Measurements from ENCODE around the gene CASZ1. TPM values are rescaled to one million over a fixed set of nuclear protein-coding genes. Genes with fewer than 3 reads are reported as not detected.

The CASZ1 gene
- total RNA-seq, 1 experiment from 2014 or later: 15.2 TPM

DNA sequence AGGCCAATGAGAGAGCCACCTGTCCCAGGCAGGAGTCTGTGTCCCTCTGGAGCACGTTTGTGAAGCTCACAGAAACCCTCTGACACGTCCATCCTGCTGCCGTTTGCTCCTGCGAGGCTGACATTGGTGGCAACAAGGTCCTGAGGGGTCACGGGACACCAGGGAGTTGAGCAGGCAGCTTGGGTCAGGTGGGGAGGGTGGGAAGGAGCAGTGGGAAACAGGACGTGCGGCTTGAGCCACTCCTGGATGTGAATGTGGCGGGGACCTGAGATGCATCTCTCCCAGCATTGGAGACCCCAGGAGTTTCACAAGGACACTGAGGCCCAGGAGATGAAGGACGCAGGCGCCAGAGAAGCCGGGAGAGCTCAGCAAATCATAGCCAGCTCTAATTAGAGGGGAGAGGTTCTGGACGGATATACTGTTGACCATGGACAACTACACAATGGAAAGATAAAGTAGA lies 172.7 kb downstream of the CASZ1 start:
- intact Hi-C loops (cut with micrococcal nuclease; ENCODE audit: unreplicated experiment): no loop called here
- no TSS peak for BruUV-seq (replicated peaks)
- no peaks in the 10 kb centered on the region for H3K27me3 ChIP-seq (ENCODE audit: insufficient read depth, low read depth)
- DNase-seq: no peak
- H3F3A ChIP-seq (ENCODE audit: insufficient read depth, low read depth): no peaks in the 10 kb centered on the region
- TF ChIP-seq EZH2 (IDR thresholded peaks at IDR 0.05; ENCODE audit: low read depth): no peak
- TF ChIP-seq, protein P1, sequence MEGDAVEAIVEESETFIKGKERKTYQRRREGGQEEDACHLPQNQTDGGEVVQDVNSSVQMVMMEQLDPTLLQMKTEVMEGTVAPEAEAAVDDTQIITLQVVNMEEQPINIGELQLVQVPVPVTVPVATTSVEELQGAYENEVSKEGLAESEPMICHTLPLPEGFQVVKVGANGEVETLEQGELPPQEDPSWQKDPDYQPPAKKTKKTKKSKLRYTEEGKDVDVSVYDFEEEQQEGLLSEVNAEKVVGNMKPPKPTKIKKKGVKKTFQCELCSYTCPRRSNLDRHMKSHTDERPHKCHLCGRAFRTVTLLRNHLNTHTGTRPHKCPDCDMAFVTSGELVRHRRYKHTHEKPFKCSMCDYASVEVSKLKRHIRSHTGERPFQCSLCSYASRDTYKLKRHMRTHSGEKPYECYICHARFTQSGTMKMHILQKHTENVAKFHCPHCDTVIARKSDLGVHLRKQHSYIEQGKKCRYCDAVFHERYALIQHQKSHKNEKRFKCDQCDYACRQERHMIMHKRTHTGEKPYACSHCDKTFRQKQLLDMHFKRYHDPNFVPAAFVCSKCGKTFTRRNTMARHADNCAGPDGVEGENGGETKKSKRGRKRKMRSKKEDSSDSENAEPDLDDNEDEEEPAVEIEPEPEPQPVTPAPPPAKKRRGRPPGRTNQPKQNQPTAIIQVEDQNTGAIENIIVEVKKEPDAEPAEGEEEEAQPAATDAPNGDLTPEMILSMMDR (conservative IDR thresholded peaks at IDR 0.05): no peak
- CTCF ChIA-PET: no interaction called here
- no peaks in the 10 kb centered on the region for H3K9me2 ChIP-seq (ENCODE audit: insufficient read depth)
- no peak overlapping the region for H3K4me2 ChIP-seq
- H3K4me3 ChIP-seq: no peak overlapping the region
- no peaks in the 10 kb centered on the region for H4K20me1 ChIP-seq (ENCODE audit: insufficient read depth)
- H3K27ac ChIP-seq: no peak overlapping the region
- POLR2A ChIA-PET (ENCODE audit: unreplicated experiment): no interaction called here
- no peaks in the 10 kb centered on the region for H3K9me3 ChIP-seq (ENCODE audit: insufficient read depth, low read depth)
- no peaks in the 10 kb centered on the region for H3K36me3 ChIP-seq (ENCODE audit: low read depth)
- no peaks in the 10 kb centered on the region for H3K79me2 ChIP-seq (ENCODE audit: low read depth)
- H2AFZ ChIP-seq: no peak overlapping the region
- no peaks in the 10 kb centered on the region for H3K4me1 ChIP-seq (replicated peaks; ENCODE audit: insufficient read depth)

GRCh38 chr1:10622910-10623685 lies 173.3 kb downstream of the CASZ1 start:
- BruUV-seq (replicated peaks): no TSS peak
- TF ChIP-seq, protein P1 (conservative IDR thresholded peaks at IDR 0.05): no peak
- no peak for TF ChIP-seq EZH2 (IDR thresholded peaks at IDR 0.05; ENCODE audit: low read depth)
- ChIA-PET CTCF (no interaction called here), POLR2A (ENCODE audit: unreplicated experiment) (interaction anchor here (0.6 kb wide), 1 partner anchor 261 kb away, joined by 3 read pairs; no protein-coding TSS in a partner anchor)
- H3F3A ChIP-seq (ENCODE audit: insufficient read depth, low read depth): no peaks in the 10 kb centered on the region
- no peaks in the 10 kb centered on the region for H3K27me3 ChIP-seq (ENCODE audit: insufficient read depth, low read depth)
- no peaks in the 10 kb centered on the region for H3K9me2 ChIP-seq (ENCODE audit: insufficient read depth)
- no peak overlapping the region for H3K4me3 ChIP-seq
- no peaks in the 10 kb centered on the region for H3K9me3 ChIP-seq (ENCODE audit: insufficient read depth, low read depth)
- intact Hi-C loops (cut with micrococcal nuclease; ENCODE audit: unreplicated experiment): no loop called here
- no peaks in the 10 kb centered on the region for H3K36me3 ChIP-seq (ENCODE audit: low read depth)
- no peaks in the 10 kb centered on the region for H3K79me2 ChIP-seq (ENCODE audit: low read depth)
- no peak overlapping the region for H3K27ac ChIP-seq
- no peak overlapping the region for H2AFZ ChIP-seq
- H3K4me1 ChIP-seq (replicated peaks; ENCODE audit: insufficient read depth): no peaks in the 10 kb centered on the region
- no peak overlapping the region for H3K4me2 ChIP-seq
- no peak for DNase-seq
- no peaks in the 10 kb centered on the region for H4K20me1 ChIP-seq (ENCODE audit: insufficient read depth)

DNA sequence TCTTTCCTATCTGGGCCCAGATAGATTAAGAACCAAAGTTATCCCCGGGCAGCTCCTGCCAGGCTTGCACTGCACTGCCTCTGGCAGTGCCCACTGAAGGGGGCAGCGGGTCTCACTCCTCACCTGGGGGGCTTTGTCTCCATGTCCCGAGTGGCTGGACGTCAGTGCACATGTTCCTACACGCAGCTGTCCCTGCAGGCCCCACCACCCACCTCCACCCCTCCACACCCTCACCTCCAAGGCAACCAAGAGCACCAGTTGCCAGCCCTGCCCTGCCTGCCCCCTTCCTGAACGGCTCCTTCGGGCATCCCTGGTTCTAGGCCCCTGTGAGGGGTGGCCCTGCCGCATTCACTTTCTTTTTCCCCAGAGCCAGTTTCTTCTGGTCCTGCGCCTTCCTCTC lies 174.5 kb downstream of the CASZ1 start:
- no peaks in the 10 kb centered on the region for H3K79me2 ChIP-seq (ENCODE audit: low read depth)
- POLR2A ChIA-PET (ENCODE audit: unreplicated experiment): no interaction called here
- no peak overlapping the region for H3K4me2 ChIP-seq
- no peaks in the 10 kb centered on the region for H3K4me1 ChIP-seq (replicated peaks; ENCODE audit: insufficient read depth)
- no peaks in the 10 kb centered on the region for H3F3A ChIP-seq (ENCODE audit: insufficient read depth, low read depth)
- H3K27ac ChIP-seq: no peak overlapping the region
- H3K9me3 ChIP-seq (ENCODE audit: insufficient read depth, low read depth): no peaks in the 10 kb centered on the region
- intact Hi-C loops (cut with micrococcal nuclease; ENCODE audit: unreplicated experiment): no loop called here
- H4K20me1 ChIP-seq (ENCODE audit: insufficient read depth): no peaks in the 10 kb centered on the region
- no peaks in the 10 kb centered on the region for H3K36me3 ChIP-seq (ENCODE audit: low read depth)
- H3K27me3 ChIP-seq (ENCODE audit: insufficient read depth, low read depth): no peaks in the 10 kb centered on the region
- H2AFZ ChIP-seq: no peak overlapping the region
- CTCF ChIA-PET: no interaction called here
- no peak for DNase-seq
- no peak for TF ChIP-seq EZH2 (IDR thresholded peaks at IDR 0.05; ENCODE audit: low read depth)
- TF ChIP-seq, protein P1 (conservative IDR thresholded peaks at IDR 0.05): no peak
- no peaks in the 10 kb centered on the region for H3K9me2 ChIP-seq (ENCODE audit: insufficient read depth)
- H3K4me3 ChIP-seq: no peak overlapping the region
- no TSS peak for BruUV-seq (replicated peaks)

Data from PC-9 (cell line).